NCI-H69 (cell line): ENCODE results near the gene GBA2.

Experiments
- DNase-seq: peaks from one replicate; lab custom pipeline; 2025; lab: John Stamatoyannopoulos, UW

Gene GBA2

DNA sequence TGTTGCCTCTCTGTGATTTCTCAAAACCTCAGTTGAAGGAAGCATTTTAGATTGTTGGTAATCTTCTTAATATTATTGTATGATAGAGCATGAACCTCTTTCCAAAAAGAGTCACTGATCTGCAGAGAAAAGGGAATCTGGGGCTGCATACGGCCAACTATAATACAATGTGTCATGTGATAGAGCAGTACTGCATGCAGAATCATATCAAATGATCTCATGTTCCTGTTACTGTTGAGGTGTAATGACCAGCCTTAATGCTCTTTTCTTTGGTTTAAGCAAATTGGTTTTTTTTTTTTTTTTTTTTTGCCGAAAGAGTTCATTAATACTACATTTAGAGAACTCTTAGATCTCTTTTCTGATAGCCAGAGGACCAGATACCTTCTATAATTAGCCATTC, 18.0 kb upstream of the GBA2 start:
- DNase-seq = no peak

DNA sequence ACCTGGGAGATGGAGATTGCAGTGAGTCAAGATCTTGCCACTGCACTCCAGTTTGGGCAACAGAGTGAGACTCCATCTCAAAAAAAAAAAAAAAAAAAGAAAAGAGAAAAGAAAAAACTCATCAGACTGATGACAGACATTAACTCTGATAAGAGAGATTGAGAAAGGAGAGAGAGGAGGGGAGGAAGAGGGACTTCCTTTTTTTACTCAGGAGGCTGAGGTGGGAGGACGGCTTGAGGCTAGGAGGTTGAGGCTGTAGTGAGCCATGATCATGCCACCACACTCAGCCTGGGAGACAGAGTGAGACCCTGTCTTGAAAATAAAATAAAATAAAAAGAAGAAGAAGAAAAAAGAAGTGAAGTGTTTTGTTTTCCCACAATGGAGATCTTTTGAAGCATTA, 14.8 kb upstream of the GBA2 start:
- no peak for DNase-seq

DNA sequence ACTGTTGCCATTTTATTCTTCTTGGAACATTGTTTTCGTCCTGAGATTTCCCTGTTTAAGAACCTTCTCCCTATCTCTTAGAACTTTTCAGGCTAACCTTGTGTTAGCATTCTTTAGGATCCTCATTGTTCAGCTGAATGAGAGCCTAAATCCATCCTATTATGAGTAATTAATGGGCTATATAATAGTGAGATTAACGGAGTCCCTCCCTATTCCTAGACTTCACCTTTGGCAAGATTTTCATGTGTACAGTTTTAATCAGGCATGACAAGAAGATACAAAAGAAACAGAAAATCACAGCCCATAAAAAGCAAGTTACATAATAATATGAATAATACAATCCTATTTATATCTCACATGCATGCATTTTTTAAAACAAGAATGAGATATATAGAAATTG, 14.2 kb upstream of the GBA2 start:
- DNase-seq = no peak

DNA sequence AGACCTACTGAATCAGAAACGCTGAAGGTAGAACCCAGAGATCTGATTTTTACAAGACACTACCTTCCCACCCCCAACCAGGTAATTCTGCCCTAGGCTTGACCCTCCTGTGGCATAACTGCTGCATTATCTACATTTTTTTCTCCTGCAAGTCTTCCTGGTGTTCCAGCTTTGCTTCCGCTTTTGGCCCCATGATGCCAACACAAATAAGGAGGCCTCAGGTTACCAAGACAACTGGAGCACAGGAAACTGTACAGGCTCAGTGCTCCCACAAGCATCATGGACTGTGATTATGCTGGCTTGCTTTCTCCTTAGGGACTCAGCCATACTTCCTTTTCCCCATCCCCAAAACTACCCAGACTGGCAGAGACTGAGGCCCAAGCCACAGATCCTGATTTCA, 11.6 kb upstream of the GBA2 start:
- peak; percentile 77 for DNase-seq

DNA sequence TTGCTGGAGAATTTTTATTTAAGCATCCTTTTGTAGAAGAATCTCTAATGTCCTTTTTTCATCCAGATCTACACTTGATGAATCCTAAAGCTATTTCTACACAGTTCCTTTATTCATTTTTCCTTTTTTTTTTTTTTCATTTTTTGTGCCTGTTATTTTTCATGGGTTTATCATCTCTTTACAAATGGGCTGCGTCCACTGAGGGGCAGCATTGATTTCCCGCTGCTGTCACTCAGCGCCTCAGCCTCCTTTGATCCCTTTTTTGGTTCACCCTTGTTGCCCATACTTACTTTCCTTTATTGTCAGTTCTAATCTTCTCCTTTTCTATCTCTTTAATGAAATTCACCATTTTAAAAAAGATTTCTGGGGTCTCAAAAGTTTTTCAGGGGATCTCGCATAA, 10.8 kb upstream of the GBA2 start:
- no peak for DNase-seq

DNA sequence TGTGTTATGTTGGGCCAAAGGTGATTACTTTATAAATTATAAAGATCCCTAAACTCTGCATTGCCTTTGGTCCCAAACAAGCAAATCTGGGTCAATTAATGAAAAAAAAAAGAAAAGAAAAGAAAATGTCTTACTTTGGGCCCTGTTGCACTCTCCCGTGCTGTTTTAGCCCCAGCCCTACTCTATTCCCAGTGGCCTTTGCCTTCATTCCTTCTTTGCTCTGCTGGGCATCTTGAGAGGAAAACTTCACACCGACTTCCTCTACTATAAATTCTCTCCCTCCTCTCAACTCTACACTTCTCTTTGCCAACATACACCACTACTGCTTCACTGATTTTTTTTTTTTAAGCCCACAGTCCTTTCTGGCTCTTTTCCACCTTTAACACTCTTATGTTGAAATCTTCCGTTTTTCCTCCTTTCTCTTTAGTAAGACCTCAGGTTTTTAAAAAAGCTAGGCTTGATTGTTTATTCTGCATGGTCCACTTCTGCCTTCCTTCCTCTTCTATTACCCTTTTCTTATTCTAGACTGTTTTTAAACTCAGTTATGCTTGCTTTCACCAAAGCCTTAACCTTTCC, 9.5 kb upstream of the GBA2 start:
- no peak for DNase-seq

DNA sequence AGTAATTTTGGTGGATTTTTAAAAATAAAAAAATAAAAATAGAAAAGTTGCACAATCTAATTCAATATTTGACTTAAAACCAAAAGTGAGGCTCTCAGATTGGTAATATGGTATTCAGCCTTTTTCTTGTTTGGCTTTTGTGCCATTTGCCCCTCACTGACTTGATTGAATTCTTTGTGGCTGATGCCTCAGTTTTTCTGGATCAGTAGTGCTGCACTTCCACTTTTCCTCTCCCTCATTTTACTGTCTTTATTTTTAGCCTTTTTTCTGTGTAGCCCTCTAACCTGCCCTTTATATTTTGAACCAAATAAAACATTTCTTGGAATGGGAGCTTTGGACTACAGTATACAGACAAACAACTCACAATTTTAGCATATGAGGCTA, 8.9 kb upstream of the GBA2 start:
- no peak for DNase-seq

DNA sequence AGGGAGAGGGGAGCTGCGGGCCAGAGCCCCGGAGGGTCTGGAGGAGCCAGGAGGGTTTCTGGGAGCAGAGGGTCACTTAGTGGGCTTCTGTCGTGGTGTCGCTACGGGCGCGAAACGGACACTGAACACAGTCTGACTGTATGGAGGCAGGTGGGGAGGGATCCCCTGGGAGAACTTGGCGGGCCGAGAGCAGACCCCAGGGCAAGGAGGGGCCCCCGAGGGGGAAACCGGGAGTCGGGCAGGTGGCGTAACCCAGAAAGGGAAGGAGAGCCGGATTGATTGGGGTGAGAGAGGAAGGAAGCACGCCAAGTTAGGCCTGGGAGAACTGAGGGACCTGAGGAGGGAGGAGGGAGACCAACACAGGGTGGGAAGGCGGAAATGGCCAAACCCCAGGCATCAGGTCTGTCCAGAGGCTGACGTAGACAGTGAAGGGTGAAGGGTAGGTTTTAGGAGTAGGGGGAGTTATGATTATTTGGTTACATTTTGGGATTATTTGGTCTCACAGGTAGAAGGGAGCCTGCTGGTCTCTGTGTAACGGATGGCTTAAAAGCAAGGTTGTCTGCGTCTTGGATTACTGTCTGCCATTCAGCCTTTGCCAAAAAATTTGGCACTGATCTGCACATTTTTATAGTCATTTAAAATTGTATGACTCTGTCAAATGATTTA, 8.3 kb upstream of the GBA2 start:
- DNase-seq = peak; percentile 89

DNA sequence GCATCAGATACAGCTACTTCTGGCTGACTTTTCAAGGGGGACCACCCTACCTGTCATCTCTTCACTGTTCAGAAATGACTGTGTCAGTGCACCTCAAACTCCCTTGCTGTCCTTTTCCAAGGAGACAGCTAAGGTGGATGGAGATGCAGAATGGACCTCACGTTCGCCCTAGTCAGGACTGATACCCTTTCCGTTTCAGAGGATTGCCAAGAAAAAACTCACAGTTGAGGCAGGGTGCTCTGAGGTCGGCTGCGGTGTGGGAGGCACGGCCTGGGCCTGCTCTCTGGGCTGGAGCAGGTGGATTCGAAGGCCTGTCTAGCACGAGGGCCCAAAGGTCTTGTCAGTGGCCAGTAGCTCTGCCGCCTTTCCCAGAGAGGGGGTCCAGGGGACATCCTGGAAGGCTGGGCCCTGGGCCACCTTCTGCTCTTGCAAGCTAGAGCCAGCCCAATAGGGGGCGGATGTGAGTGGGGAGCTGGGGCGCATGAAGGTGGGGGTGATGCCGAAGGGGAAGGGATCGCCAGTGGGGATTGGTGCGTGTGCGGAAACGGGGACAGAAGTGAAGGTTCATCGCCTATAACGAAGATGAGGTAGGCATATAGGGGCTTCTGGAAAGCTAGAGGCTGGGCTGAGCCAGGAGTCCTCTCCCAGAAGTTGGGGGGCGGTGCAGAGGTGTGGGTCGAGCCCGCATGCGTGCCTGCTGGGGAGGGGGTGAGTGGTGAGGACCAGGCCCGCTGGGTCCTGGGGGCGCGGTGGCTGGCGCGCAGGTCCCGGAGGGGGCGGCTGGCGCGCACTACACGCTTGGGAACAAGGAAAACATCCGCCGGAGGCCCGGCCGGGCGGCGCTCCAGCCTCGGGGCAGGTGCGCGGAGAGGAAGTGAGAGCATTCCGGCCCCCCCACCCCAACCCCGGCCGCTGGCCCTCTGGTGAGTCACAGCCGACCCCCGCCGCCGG, 7.5 kb upstream of the GBA2 start:
- DNase-seq = peak; percentile 89

DNA sequence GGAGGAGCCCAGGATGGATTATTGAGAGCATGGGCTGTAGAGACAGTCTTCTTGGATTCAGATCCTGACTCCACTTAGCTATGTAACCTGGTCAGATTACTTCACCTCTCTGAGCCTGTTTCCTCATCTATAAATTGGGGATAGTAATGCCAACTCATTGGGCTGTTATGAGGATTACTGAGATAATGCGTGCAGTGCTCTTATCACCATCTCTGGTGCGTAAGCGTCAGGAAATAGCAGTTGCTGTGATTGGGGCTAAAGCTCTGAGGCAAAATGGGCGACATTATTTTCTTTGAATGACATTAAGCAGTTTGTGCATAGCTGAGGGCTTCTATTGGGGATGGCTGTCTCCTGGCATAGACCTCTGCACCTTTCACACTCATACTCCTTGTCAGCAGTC, 6.0 kb upstream of the GBA2 start:
- DNase-seq = no peak

DNA sequence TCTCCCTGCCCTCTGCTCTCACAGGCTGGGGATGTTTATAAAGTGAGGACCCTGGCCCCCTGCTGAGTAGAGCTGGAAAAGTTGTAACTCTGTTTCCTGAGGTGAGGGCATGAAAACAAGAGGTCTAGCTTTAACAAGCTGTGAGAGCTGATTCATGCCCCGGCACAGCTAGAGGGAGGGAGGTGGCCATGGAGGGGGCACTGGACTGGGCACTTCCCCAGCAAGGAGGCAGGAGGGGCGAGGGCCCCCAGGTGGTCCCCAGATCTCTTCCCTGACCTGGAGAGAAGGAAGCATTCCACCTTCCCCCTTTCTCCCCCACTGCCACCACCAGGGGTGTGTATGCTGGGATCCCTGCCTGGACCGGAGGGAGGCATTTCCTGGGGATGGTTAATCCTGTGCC, 5.2 kb upstream of the GBA2 start, which contains the start of gene MSMP:
Gene MSMP (minus strand): TSS at position 13 of the 400 bp plus-strand sequence. CDS start 147 bp downstream, outside the sequence.
- no peak for DNase-seq

DNA sequence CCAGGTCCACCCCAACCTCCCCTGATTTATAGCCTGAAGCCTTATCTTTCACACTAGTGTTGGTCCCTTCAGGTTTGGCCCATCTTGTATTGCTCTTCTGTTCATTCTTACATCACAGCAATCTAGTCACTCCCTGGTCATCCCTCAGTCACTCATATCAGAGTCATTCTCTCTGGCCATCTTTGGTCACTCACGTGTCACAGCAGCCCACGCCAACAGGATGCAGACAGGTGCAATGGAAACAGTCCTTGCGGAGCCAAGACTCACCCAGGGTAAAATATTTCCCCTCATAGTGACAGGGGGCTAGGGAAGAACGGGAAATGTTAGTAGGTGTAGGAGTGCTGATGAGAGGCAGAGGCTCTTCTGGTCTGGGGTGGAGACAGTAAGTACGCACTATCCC, 4.4 kb upstream of the GBA2 start:
- no peak for DNase-seq

DNA sequence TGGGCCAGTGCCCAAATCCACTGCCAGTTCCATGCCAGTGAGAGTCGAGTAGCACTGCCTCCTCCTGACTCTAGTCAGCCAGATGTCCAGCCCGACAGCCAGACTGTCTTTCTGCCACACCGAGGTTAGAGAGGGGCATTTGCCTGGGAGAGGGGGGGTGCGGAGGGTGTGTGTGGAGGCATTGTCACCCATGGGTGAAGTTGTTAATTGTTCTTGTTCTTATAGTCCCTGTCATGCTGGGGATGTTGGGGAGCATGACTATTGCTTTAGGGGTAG, 1.2 kb upstream of the GBA2 start:
- no peak for DNase-seq

DNA sequence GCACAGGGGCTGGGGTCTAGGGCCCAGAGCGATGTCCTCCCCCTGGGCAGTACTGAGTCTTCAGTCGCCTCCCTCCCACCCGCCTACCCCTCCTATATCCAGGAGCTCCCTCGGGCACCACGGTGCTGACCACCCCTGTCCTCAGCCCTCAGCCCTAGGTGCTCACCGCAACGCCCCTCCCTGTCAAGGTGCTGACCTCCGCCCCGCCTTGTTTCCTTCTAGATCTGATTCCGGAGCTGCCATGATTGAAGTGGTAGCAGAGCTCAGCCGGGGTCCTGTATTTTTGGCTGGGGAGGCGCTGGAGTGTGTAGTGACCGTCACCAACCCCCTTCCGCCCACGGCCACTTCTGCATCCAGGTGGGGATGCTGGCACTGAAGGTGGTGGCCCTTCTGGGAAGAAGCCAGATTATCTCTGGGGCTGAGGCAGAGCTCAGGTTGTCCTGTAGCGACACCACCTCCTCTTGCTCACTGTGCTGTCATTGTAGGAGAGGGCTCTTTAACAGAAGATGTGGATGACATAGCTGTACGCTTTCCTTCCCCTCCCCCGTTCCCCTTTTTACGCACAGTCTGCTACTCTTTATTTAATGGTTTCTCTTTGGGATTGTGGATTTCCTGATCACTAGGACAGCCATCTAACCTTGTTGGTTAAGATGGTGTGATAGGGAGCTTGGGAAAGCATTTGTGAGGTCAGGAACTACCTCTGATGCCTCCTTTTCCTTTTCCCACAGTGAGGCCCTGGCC, 657 bp upstream of the GBA2 start:
- peak; percentile 49 for DNase-seq

DNA sequence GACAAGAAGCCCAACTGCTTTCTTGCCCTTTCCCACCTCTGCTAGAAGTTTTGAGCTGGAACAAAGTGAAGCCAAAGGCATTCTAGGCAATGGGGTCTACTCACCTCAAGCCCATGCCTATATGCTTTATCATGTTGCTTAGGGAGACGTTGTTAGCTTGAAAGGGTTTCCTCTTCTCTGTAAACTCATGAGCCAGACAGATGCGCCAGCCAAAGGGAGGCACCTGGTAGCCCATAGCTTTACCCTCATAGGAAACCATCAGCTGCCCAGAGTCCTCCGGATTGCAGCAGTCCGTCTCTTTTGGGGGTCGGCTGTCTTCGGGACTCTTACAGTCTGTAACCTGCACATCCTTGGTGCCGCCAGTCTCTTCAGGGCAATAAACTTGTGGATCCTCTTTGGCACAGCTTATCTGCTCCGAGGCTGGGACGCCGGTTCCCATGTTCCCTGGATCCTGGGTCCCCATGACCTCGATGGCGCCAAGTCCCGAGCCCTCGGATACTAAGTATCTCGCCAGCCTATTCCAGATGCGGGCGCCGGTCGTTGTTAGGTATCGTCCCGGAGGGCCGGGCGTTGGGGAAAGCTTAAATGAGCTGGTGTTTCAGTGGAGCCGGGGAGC, 678 bp downstream of the GBA2 start:
- peak; percentile 47 for DNase-seq

DNA sequence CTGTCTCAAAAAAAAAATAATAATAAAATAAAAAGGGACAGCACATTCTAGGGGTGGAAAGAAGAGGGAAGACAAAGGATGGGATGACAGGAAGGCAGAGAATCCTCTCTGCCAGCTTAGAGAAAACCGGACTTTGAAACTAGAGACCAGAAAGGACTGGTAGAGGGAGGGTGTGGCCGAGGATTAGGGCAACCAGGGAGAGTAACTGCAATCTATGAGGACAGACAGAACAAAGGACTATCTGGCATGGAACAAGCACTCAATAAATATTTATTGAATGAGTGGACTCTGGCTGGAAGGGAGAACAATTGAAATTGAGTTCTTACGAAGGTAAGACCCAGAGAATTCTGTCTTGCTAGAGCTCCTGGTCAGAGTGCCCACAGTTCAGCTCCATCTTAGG, 2.4 kb downstream of the GBA2 start:
- peak; percentile 18 for DNase-seq

DNA sequence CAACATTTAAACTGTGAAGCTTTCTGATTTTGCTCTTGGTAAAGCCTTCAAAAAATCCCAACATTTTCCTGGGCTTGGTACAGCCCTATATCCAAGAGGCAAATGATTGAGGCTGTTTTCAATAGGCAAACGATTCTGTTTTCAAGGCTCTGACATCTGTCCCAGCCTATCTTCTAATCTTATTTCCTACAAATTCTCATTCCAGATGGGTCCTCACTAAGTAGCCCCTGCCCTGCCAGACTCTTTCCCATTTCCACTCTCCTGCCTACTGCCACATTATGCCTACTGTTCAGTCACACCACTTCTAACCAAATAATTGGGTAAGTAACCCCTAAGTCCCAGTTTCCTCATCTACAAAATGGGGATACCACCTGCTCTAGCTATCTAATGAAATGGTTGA, 3.5 kb downstream of the GBA2 start:
- DNase-seq = peak; percentile 53

DNA sequence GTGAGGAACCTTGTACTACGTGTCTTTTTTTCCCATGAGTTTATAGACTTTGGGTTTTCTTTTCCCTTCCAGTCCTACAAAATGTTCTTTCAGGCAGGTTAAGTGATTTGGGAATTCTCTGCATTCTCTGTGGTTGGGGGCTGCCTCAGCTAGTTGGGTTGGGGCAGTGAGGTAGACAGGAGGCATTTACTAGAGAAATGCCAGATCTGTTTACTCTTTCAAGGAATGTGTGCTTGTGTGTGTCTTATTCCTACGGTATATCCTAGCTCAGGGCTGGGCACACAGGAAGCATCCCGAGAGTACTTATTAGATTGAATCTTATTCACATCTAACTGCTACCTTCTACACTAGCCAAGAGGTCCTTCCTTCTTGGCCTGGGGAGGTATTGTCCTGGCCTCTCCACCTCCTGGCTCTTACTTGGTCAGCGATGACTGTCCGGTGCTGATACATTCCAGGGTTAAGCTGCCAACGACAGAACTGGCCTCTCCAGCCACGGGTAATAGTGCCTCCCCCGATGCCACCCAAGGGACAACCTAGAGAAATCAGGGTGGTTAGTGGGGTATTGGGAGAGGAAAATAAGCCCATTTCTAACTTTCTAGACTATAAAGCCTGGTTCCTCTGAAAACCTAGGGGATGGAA, 5.0 kb downstream of the GBA2 start:
- no peak for DNase-seq

DNA sequence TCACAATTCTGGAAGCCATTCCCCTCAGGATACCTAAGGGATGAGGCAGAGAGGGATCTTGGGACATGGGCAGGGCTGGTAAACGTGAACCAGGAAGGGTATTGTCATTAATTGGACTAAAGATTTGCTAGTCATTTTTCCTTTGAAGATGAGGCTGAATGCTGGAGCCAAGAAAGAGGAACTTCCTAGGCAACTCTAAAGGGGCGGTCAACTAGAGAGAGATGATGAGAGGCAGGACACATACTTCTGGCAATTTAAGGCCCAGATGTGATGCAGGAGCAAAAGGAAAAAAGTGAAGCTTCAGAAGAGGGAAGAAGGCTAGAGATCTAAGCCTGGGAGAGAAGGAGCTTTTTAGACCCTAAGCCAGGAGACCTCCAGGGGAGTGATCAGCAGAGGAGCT, 5.6 kb downstream of the GBA2 start:
- DNase-seq = no peak

DNA sequence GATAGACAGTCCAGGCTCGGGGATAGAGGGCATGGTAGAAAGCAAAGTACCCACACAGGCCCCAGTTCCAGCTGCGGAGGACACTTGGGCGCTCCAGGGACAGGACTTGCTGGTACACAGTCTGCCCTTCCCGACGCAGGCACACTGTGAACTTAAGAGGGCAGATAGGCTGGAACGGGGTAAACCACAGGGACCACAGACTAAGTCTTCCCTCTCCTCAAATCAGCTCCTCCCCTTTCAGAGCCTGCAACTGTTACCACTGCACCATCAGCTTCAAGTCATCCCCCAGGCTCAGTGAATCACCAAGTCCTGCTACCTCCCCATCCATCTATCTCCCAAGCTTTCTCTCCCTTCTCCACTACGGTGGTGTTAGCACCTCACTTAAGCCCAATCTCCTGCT, 7.3 kb downstream of the GBA2 start:
- no peak for DNase-seq

DNA sequence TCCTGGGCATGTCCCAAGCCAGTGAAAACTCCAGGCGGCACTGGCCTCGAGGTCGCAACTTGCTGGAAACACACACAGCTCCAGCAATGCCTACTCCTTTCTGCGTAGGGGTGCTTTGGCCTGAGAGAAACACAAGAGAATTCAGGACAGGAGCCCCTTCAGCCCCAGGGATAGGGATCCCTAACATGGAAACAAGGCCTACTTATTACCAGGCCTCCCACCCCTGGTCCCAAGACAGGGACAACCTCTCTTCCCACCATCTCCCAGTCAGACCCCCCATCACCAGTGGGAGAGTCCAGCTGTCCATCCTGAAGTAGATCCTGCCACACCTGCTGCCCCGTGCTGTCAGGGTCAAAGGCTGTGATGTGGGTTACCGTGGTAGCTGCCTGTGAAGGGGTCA, 8.8 kb downstream of the GBA2 start:
- DNase-seq = no peak

DNA sequence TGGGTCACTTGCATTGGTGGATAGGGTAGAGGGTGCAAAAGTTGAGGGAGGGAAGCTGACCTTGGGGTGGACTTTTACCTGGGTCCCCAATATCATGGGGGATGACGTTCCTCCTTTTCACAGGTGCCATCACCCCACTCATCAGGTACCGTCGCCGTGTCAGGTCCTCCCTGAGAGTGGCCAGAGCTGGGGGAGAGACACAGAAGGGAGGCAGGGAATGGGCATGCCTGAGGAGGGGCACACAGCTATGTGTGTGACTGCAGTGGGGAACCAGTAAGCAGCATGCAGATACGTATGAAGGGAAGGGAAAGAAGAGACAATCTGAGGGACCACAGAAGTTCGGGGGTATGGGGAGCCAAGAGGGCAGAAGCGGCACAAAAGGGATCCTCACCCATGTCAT, 10.1 kb downstream of the GBA2 start:
- DNase-seq = no peak
